GM19025 (cell line): ENCODE measurements around the gene PSMC2.
A peak's percentile ranks its signal among the peaks of the same experiment; 100 is the strongest.

Source experiments
- ATAC-seq: cut with Tn5 transposase; IDR thresholded peaks from one replicate; pipeline ENCODE4 v1.9.1; 2021; ENCODE audit warnings: mild to moderate bottlenecking, low read depth, moderate library complexity; ENCODE audit not compliant: unreplicated experiment

The PSMC2 gene

GRCh38 chr7:103347507-103348267 is at the start of gene PSMC2:
Gene PSMC2 (plus strand): TSS chr7:103347643. CDS start chr7:103347712, 69 bp downstream.
- peak; percentile 71 for ATAC-seq

GRCh38 chr7:103297837-103298179 is 49.6 kb upstream of the PSMC2 start:
- ATAC-seq = peak; percentile 27

- ATAC-seq = no peak
Observed at GRCh38 chr7:103299660-103300059, 47.8 kb upstream of the PSMC2 start.

DNA sequence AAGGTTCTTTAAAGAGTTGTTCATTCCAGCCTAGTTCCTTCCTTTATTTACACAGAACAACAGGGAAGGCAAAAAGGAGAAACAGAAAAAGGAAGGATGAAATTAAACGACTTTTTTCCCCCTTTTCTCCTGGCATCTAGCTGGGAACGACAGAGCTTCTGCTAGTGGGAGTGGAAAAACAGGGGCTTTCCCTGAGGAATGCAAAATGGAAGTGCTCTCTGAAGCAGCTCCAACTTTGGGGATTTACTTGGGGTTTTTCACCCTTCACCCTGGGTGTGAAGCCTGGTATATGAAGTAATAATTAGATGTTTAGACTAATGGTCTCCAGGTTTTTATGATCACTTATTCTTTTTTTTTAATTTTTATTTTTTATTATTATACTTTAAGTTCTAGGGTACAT is 46.0 kb upstream of the PSMC2 start:
- no peak for ATAC-seq

DNA sequence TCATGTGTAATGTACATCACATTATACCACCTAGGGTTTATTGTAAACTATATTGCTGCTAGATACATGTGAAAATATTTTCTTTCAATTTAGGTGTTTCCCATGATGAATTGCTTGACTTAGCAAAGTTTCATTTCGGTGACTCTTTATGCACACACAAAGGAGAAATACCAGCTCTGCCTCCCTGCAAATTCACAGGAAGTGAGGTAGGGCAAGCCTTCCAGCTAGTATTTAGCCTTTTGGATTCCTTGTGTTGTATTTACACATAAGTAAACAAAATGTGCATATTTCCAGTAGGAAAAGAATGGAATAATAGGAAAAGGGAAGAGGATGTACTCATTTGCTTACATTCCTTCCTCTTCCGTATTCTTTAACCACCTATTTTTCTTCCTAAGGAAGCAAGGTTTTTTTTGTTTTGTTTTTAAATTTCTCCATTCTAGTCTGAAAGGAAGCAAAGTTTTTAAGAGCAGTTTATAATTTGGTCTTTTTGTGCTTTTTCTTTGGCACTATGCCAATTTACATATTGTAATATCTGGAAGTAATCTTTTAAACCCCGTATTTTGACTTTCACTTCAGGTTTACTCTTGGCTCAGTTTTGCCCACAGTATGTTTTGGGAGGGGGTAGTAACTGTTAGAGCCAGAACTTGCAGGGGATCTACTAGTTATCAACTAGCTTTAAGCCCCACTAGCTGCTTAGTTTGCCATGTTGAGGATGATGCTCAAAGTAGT is 39.8 kb upstream of the PSMC2 start:
- ATAC-seq = no peak

GRCh38 chr7:103314852-103315251 is 32.6 kb upstream of the PSMC2 start:
- no peak for ATAC-seq

DNA sequence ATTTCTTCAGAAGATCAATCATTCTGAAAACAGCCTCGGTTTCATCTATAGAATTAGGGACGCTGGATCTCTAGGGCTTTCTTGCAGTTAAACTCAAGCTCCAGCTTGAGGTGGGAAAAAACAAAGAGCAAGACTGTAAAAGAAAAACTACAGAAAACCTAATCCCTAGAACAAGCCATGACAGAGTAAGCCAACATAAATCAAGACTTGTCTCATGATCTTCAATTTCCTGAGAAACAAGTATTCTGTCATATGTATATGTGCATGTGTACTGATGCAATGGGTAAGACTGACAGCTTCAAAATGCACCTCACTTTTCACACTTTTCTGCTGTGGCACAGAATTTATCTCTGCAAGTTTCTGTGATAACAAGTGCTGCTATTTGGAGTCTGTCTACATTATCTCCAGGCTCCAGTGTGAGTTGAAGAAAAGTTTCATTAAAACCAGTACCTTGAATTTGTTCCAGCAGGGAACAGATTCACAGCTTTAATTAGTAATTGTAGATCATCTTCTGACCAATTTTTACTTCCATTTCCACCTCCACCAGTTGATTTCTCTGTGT is 31.0 kb upstream of the PSMC2 start:
- ATAC-seq = no peak

- no peak for ATAC-seq
Observed at GRCh38 chr7:103317009-103317408, 30.4 kb upstream of the PSMC2 start.

GRCh38 chr7:103325744-103326143 is 21.7 kb upstream of the PSMC2 start:
- ATAC-seq = no peak

GRCh38 chr7:103336761-103337160 is 10.7 kb upstream of the PSMC2 start:
- ATAC-seq = no peak

GRCh38 chr7:103338864-103339263 is 8.6 kb upstream of the PSMC2 start:
- no peak for ATAC-seq

DNA sequence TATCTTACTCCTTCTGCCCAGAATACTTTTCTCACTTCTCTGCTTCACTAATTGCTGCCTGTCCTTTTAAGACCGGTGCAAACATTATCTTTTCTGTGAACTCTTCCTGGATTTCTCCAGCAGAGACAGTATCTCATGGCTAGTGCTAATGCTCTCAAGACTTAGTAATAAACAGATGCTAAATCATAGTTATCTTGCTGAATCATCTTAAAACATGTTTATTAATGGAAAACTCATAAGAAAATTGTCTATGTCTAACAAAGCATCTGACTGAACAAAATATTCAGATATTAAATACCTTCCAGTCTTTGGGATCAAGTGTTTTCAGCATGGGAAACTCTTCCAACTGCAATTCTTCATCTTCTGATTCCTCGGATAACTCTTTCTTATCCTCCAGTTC is 6.0 kb upstream of the PSMC2 start:
- no peak for ATAC-seq

DNA sequence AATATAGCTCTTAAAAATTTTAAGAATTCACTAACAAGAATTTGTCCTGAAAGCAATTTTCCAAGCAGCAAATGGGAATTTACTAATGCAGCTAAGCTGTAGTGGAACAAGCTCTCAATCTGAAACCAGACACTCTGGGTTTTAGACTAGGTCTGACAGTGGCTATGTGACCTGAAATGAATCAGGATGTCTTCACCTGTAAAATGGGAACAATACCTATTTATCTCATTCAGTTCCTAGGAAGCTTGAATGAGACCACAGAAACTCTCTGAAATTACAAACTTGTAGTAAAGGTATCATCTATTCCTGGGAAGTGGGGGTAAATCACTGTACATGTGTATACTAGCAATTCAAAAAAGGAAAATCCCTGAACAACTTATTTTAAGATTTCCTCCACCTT is 4.1 kb upstream of the PSMC2 start:
- no peak for ATAC-seq

GRCh38 chr7:103343758-103344452 is 3.5 kb upstream of the PSMC2 start:
- peak; percentile 6 for ATAC-seq

- ATAC-seq = peak; percentile 73
Observed at GRCh38 chr7:103344453-103345149, 2.8 kb upstream of the PSMC2 start, which contains the start of gene DNAJC2. Gene DNAJC2 (minus strand): TSS chr7:103344767. CDS start chr7:103344622, 145 bp downstream.

GRCh38 chr7:103346396-103346795 is 1.0 kb upstream of the PSMC2 start:
- ATAC-seq = no peak

GRCh38 chr7:103348452-103348851 is 1.0 kb downstream of the PSMC2 start:
- no peak for ATAC-seq

- ATAC-seq = no peak
Observed at GRCh38 chr7:103348959-103349358, 1.5 kb downstream of the PSMC2 start.

DNA sequence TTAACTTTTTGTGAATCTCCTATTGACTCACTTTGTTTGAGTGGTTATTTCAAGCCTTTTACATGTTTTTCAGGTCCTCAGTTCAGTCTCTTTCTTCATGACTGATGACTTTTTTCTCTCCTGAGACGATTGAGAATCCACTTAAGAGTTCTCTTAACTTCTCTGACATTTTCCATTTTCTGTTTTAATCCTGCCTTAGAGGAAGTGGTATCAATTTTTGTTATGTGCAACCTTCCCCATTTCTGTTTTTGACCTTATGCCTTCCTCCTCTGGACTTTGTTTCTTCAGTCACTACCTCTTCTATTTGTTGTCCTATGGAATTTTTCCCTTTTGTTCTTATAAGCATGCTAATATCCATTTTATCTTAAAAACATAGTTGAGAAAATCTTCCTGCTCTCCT is 2.4 kb downstream of the PSMC2 start:
- no peak for ATAC-seq

DNA sequence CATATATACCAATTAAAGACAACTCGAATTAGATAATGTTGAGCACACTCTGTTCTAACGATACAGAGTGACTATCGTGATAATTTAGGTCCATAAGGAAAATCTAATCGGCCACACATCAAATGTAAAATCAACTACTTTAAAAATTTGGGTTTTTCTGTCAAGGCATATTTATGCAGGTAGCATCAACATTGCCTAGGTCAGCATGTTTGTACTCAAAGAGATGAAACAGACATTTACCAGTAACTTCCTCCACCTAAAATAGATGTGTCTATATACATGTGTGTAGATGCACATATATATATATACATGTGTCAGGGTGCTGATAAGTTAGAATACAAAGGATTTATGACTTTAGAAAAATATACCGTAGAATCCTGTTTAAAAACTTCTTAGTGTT is 22.0 kb downstream of the PSMC2 start:
- no peak for ATAC-seq
